ENCODE data around the gene DDX43.
A peak's percentile ranks its signal among the peaks of the same experiment; 100 is the strongest.
"Not testable (repeated sequence)": the region's sequence is repeated elsewhere in the genome, so short reads cannot be mapped to it uniquely, and the experiment has no call there.

DDX43 gene

GRCh38 chr6:73389854-73390253 lies 4.8 kb upstream of the DDX43 start:
- DNase-seq: no peak

- no peak for DNase-seq
Measured at GRCh38 chr6:73391675-73392074, 3.0 kb upstream of the DDX43 start.

GRCh38 chr6:73392188-73392587 lies 2.4 kb upstream of the DDX43 start:
- not testable (repeated sequence) for DNase-seq

GRCh38 chr6:73393278-73393677 lies 1.4 kb upstream of the DDX43 start:
- DNase-seq: no peak

GRCh38 chr6:73395875-73396274 lies 1.2 kb downstream of the DDX43 start:
- DNase-seq: no peak

- DNase-seq: no peak
Measured at GRCh38 chr6:73400656-73401055, 6.0 kb downstream of the DDX43 start.

- no peak for DNase-seq
Measured at GRCh38 chr6:73409395-73409794, 14.8 kb downstream of the DDX43 start.

- no peak for DNase-seq
Measured at GRCh38 chr6:73413102-73413501, 18.5 kb downstream of the DDX43 start.

- DNase-seq: no peak
Measured at GRCh38 chr6:73418081-73418741, 23.6 kb downstream of the DDX43 start.

- DNase-seq: no peak
Measured at GRCh38 chr6:73421534-73421933, 26.9 kb downstream of the DDX43 start.

GRCh38 chr6:73435236-73435635 lies 40.6 kb downstream of the DDX43 start:
- no peak for DNase-seq

GRCh38 chr6:73443555-73443954 lies 48.9 kb downstream of the DDX43 start:
- DNase-seq: no peak

- DNase-seq: peak; percentile 64
Measured at GRCh38 chr6:73451223-73452106, 56.8 kb downstream of the DDX43 start.

GRCh38 chr6:73452107-73452461 lies 57.5 kb downstream of the DDX43 start, which contains the start of gene CGAS:
Gene CGAS (minus strand): TSS chr6:73452297. CDS start chr6:73452181, 116 bp downstream.
- DNase-seq: peak; percentile 89

GRCh38 chr6:73455865-73456629 lies 61.4 kb downstream of the DDX43 start:
- no peak for DNase-seq

- not testable (repeated sequence) for DNase-seq
Measured at GRCh38 chr6:73459474-73459873, 64.8 kb downstream of the DDX43 start.

GRCh38 chr6:73460056-73460455 lies 65.4 kb downstream of the DDX43 start:
- DNase-seq: no peak

- DNase-seq: peak; percentile 90
Measured at GRCh38 chr6:73461537-73462350, 67.1 kb downstream of the DDX43 start, which contains the start of gene MTO1. Gene MTO1 (plus strand): TSS chr6:73461737. CDS start chr6:73461855, 118 bp downstream.

Data from stimulated activated CD4-positive, alpha-beta T cell treated with anti-CD3 and anti-CD28 coated beads, Interleukin-15, amount 100 ng/mL, for 24 hours (primary cell).